ENCODE measurements around the gene MYO16.

MYO16 gene

GRCh38 chr13:109228211-109228610 is 598.8 kb downstream of the MYO16 start:
- H3K4me3 ChIP-seq (ENCODE audit: low read depth, low read length): no peak overlapping the region
- no peak for DNase-seq (ENCODE audit: low read depth)
- TF ChIP-seq, protein P1, sequence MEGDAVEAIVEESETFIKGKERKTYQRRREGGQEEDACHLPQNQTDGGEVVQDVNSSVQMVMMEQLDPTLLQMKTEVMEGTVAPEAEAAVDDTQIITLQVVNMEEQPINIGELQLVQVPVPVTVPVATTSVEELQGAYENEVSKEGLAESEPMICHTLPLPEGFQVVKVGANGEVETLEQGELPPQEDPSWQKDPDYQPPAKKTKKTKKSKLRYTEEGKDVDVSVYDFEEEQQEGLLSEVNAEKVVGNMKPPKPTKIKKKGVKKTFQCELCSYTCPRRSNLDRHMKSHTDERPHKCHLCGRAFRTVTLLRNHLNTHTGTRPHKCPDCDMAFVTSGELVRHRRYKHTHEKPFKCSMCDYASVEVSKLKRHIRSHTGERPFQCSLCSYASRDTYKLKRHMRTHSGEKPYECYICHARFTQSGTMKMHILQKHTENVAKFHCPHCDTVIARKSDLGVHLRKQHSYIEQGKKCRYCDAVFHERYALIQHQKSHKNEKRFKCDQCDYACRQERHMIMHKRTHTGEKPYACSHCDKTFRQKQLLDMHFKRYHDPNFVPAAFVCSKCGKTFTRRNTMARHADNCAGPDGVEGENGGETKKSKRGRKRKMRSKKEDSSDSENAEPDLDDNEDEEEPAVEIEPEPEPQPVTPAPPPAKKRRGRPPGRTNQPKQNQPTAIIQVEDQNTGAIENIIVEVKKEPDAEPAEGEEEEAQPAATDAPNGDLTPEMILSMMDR (IDR thresholded peaks at IDR 0.05; ENCODE audit: insufficient read depth, low read depth, low read length, missing control alignments): no peak

GRCh38 chr13:109231888-109232287 is 602.5 kb downstream of the MYO16 start:
- no peak overlapping the region for H3K4me3 ChIP-seq (ENCODE audit: low read depth, low read length)
- no peak for DNase-seq (ENCODE audit: low read depth)
- TF ChIP-seq, protein P1 (IDR thresholded peaks at IDR 0.05; ENCODE audit: insufficient read depth, low read depth, low read length, missing control alignments): no peak

DNA sequence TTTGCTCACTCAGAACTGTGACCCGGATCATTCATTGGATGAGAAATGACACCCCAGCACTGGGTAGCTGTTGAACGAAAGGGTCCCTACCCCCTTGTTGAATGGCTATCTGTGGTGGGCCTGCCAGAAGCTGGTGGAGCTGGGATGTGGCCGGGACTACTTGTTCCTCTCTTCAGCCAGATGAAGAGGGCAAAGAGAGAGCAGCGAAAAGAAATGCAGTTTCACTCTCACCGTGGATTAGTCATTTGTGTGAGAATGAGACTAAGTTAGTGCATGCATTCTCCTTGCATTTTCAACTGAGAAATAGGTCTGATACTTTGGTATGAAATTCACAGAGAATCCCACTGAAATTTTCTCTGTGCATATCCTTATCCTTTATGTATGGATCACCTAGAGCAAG is 603.9 kb downstream of the MYO16 start:
- TF ChIP-seq, protein P1 (IDR thresholded peaks at IDR 0.05; ENCODE audit: insufficient read depth, low read depth, low read length, missing control alignments): no peak
- no peak for DNase-seq (ENCODE audit: low read depth)
- no peak overlapping the region for H3K4me3 ChIP-seq (ENCODE audit: low read depth, low read length)

DNA sequence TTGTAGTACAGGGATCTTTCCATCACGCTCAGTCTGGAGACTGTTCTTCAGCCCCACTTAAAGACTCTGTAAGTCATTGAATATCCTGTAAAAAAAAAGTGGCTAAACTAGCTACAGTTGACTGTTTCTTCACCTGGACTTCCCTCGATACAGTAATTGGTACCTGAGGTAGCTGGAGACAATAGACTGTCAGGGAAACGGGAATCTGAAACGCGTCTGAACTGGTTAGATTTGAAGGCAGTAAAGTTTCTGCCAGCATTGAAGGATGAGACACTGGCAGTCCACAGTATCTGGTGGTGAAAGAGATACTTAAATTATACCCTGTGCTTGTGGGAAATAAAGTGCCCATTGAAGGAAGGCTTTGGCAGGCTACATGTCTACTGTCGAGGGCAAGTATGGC is 606.5 kb downstream of the MYO16 start:
- DNase-seq (ENCODE audit: low read depth): no peak
- TF ChIP-seq, protein P1 (IDR thresholded peaks at IDR 0.05; ENCODE audit: insufficient read depth, low read depth, low read length, missing control alignments): no peak
- H3K4me3 ChIP-seq (ENCODE audit: low read depth, low read length): no peak overlapping the region

DNA sequence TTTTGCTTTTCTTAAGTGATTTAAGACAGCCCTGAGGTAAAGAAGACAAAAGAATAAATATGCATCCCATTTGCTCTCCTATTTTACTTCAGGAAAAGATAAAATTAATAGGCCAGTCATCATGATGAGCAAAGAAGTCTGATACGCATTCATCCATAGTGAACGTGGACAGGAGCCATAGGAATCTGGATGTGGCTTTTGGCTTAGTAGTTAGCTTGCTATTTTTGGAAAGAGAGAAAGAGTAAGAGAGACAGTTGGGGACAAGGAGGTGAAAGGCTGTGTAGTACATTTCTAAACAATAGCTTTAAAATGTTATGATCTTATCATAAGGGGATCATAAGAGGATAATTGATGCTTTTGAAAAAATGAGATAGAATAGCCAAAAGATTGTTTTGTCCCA is 611.7 kb downstream of the MYO16 start:
- no peak for DNase-seq (ENCODE audit: low read depth)
- H3K4me3 ChIP-seq (ENCODE audit: low read depth, low read length): no peak overlapping the region
- TF ChIP-seq, protein P1 (IDR thresholded peaks at IDR 0.05; ENCODE audit: insufficient read depth, low read depth, low read length, missing control alignments): no peak

DNA sequence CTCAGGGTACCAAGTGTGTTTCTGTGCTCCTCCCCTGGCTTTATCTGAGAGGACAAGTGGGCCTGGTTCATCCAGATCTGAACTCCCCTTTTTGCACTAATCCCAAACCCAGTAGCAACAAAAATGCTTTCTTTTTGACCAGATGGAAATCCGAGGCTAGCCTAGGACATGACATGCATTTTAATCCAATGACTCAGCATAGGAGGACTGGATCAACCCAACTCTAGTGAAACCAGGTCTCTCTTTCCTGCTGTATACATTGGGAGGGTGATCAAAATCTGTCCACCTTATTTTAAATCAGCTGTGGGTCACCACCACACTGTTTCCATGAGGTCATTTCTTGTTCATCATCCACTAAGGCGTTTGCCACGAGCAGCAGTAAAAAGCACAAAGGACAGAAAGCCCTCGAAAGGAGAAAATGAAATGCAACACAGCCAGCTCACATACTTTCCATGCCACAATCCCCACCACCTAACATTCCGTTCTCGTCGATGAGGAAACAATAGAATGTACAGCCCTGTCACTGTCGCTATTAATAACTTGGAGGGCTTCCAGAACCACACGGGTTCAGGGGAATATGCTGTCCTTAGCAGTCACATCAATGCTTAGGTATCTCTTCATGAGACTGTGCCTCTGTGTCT is 614.0 kb downstream of the MYO16 start:
- TF ChIP-seq, protein P1 (IDR thresholded peaks at IDR 0.05; ENCODE audit: insufficient read depth, low read depth, low read length, missing control alignments): no peak
- H3K4me3 ChIP-seq (ENCODE audit: low read depth, low read length): no peak overlapping the region
- DNase-seq (ENCODE audit: low read depth): no peak

GRCh38 chr13:109244566-109244965 is 615.2 kb downstream of the MYO16 start:
- no peak overlapping the region for H3K4me3 ChIP-seq (ENCODE audit: low read depth, low read length)
- no peak for DNase-seq (ENCODE audit: low read depth)

More at GRCh38 chr13:109244566-109244965, 615.2 kb downstream of the MYO16 start:
- TF ChIP-seq, protein P1 (IDR thresholded peaks at IDR 0.05; ENCODE audit: insufficient read depth, low read depth, low read length, missing control alignments): no peak
